Peyer's patch (tissue), 4 donors: ENCODE data around the gene MINDY4.

Experiments
- CTCF ChIP-seq, 6 experiments: fragments of 450-650 bp in 4 of 6; fragments of 200-600 bp in 2 of 6; sonication (generic) in 1 of 6; IDR thresholded peaks; one replicate each; pipeline ENCODE4 v1.5.1; 2017 to 2019; ENCODE audit warnings: antibody characterized with exemption in 6 of 6, mild to moderate bottlenecking in 3 of 6, moderate library complexity in 1 of 6
- POLR2A ChIP-seq, 2 donors: fragments of 450-650 bp; IDR thresholded peaks; one replicate each; pipeline ENCODE4 v1.5.1; 2017; ENCODE audit warnings: antibody characterized with exemption in 2 of 2, mild to moderate bottlenecking in 2 of 2, moderate library complexity in 2 of 2

DNA sequence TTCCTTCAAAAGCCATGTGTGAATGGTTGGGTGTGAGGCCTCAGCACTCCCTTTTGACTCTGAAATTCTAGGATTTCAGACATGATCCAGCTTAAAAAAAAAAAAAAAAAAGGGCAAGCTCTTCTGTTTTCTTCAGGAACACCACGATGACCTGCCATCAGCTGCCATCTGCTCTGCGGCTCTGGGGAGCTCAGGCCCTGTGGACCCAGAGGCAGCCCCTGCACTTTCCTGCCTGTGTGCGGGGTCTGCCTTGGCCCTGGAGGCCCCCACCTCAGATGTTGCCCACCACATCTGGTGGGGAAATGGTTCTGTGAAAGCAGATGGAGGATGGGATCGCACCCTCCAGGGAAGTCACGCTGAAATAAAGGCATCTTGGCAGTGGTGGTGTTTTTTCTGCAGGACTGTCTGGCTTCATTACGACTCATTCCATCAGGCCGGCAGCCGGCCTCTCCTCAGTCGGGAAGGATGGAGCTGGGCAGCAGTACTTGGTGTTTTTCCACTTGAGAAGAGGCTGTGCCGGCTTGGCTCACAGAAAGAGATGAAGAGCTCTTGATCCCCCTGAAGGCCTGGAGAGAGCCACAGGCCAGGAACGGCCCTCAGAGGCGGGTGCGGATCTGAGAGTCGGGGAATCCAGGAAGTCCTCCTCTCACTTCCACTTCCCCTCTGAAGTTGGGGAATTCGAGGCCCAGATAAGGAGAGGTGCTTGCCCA lies 74.4 kb downstream of the MINDY4 start:
- TF ChIP-seq CTCF (IDR thresholded peaks at IDR 0.05) (no peak), POLR2A (IDR thresholded peaks at IDR 0.05) (no peak)
